Hepatocyte (in vitro differentiated cells): ENCODE measurements around the gene TEAD1.

ENCODE experiments used
- EZH2 ChIP-seq: fragments of 200-600 bp; sonication (generic); IDR thresholded peaks from 2 replicates; pipeline ENCODE4 v1.6.1; 2016; ENCODE audit warnings: antibody characterized with exemption, mild to moderate bottlenecking, borderline replicate concordance
- EZH2phosphoT487 ChIP-seq: fragments of 200-600 bp; sonication (generic); IDR thresholded peaks from one replicate; pipeline ENCODE4 v1.6.1; 2018; ENCODE audit warnings: antibody characterized with exemption, mild to moderate bottlenecking, low read depth, moderate library complexity; ENCODE audit not compliant: unreplicated experiment, severe bottlenecking
- TF ChIP-seq, protein P1 (sequence below): fragments of 200-600 bp; sonication (generic); IDR thresholded peaks from 2 replicates; pipeline ENCODE4 v1.5.1; 2016; ENCODE audit warnings: antibody characterized with exemption, mild to moderate bottlenecking; ENCODE audit not compliant: poor library complexity

DNA sequence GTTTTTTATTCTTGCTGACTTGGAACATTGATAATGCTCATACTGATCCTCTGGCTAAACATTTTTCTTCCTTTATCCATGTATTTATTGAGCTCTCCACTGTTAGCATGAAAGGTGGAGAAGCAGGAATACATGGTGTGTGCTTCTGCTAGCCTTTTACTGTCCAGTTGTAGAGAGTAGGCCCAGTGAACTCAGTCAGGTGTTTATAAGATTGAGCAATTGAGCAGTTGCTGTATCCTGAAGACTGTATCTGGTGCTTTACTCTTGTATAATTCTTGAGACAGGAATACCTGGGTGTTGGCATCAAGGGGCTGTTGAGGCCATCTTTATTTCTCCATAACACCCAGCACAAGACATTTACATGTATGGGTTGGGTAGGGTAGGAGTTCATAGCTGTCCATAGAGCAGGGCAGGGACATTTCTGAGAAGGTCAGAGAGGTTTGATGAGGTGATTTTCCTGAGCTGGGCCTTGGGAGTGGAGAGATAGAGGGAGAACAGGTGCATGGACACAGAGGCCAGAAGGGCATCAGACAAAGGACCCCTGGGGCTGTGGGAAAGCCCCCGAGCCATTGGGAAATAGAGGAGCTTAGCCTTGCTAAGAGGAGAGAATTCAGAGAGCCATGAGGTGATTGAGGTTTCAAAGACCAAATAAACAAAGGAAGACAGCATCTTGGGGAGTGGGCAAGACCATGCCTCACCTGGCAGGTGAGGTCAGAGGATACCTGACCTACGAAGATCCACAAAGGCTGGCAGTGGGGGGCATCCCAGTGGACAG, 155.5 kb downstream of the TEAD1 start:
- TF ChIP-seq, protein P1, sequence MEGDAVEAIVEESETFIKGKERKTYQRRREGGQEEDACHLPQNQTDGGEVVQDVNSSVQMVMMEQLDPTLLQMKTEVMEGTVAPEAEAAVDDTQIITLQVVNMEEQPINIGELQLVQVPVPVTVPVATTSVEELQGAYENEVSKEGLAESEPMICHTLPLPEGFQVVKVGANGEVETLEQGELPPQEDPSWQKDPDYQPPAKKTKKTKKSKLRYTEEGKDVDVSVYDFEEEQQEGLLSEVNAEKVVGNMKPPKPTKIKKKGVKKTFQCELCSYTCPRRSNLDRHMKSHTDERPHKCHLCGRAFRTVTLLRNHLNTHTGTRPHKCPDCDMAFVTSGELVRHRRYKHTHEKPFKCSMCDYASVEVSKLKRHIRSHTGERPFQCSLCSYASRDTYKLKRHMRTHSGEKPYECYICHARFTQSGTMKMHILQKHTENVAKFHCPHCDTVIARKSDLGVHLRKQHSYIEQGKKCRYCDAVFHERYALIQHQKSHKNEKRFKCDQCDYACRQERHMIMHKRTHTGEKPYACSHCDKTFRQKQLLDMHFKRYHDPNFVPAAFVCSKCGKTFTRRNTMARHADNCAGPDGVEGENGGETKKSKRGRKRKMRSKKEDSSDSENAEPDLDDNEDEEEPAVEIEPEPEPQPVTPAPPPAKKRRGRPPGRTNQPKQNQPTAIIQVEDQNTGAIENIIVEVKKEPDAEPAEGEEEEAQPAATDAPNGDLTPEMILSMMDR: no peak
- TF ChIP-seq EZH2: no peak
- no peak for TF ChIP-seq EZH2phosphoT487
